ENCODE data around the gene PPP1R16B.
A peak's percentile ranks its signal among the peaks of the same experiment; 100 is the strongest.

The PPP1R16B gene

DNA sequence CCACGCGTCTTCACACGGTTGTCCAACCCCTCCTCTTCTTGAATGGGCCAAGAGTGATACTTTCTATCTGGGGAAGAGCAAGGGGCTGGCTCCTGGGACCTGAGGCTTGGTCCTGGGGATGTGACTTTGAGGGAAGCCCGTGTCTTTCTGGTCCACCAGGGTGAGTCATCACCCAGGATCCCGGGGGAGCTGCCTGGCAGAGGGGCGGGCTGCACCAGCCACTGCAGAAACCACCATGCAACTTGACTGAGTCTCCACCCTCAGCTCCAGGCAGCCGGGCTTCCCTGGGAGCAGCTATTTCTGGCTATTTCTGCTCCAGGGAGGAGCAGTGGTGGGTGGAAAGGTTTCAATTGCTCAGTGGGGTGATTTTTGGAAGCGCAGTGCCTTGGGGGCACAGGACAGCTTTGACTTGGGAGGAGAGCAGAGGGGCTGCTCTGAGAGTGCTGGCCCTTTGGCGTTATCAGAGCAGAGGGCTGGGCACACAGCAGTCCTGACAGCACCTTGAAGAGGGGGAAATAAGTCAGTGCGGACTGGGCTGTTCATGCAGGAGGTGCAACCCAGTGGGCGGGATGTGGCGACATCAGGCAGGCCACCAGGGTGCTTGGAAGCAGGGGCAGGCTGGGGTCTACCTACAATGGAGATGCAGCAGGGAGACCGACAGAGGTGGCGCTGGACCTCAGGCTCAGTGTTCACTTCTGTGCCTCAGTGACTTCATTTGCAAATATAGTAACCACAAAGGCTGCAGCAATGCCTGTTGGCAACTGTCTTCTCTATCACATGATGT lies 75.6 kb downstream of the PPP1R16B start:
- no peak for DNase-seq

DNA sequence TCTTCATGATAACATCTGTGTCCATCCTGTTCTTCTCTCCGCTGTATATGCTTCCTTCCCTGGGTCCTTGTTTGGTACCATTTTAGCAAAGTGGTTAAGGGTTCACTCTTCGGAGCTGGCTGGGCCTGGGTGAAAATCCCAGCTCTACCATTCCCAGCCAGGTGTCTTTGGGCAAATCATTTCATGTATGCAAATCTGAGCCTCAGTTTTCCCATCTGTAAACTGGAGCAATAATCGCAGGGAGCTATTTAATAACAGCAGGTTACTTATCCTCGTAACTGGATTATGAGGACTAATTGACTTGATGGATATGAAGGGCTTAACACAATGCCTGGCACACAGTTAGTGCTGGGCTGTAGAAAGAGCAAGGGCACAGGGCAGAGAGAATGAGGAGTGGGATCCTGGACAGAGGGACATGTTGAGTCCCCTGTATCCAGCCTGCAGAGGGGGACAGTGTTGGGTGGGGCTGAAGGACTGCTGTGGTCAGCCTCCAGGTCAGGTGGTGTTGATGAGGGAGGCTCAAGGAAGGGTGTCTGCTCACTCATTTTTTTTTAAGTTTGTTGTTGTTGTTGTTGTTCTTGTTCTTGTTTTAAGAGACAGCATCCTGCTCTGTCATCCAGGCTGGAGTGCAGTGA lies 76.4 kb downstream of the PPP1R16B start:
- DNase-seq: no peak

DNA sequence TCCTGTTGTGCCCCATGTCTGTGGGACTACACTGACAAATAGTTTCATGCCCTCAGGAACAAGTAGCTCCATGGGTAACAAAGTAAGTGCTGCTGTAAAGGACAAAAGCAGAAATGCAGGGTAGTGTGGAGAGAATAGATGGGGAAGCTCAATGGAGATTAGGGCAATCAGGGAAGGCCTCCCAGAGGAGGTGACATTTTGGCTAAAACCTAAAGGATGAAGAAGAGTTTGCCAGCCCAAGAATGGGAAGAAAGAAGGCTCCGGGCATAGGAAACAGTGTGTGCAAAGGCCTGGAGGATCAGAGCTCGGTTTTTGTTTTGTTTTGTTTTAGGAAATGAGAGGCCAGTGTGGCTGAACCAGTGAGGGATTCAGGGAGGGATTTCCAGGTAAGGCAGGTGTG lies 77.1 kb downstream of the PPP1R16B start:
- DNase-seq: no peak

DNA sequence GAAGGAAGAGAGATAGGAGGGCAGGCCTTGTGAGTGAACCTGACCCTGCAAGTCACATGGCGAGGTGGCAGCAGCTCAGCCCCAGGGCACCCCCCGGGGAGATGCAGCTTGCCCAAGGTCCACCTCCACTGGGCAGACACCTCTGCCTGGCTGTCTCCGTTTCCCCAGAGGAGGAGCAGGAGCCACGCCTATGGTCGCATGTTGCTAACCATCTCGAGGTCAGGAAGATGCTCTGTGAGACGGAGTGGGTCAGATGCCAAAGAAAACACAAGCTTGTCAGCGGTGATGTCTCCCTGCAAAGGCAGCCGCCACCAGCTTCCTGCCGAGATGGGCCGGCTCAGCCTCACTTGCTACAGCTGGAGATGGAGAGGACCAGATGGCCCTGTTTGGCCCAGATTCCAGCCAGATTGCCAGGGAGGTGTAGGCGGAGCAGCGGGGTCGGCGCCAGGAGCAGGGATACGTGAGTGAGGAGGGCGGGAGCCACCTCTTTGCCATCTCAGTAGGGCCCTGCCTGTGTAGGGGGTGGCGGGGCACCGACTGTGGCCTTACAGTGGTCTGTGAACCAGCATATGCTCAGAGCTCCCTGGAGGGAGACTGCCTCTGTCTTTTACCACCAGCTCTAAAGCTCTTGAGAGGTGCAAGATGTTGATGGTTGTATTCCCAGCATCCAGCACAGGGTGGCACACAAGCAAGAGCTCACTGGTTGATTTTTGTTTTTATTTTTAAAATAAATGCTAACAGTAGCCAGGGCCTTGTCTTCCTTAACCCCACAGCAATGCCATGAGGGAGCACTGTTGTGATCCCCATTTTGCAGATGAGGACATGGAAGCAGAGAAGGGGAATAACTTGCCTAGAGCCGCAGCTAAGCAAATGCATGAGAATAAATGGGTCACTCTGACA lies 77.8 kb downstream of the PPP1R16B start:
- no peak for DNase-seq

DNA sequence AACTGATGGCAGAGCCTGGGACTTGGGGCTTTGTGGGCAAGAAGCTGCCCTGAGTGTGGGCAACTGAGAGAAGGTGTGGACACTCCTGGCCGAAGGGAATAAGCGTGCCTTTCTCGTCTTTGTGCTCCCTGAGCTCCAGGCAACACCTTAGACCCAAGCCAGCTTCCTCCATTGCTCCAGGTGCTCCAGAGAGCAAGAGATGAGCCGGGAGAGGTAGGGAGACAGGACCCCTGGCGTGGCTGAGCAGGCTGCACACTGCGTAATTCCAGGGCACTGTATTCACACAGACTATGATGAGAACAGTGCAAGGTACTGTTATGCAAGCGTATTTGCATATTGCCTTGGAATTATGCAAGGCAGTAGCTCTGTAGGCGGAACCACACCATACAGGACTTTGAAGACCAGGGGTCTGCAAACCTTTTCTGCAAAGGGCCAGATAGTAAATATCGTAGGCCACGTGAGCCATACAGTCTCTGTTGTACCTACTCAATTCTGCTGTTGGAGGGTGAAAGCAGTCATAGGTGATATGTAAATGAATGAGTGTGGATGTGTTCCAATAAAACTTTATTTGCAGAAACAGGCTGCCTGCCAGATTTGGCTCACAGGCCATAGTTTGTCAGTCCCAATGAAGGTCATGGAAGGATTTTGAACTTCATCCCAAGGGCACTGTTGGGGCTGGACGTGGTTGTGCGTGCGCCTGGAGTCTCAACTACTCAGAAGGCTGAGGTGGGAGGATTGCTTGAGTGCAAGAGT lies 78.7 kb downstream of the PPP1R16B start:
- DNase-seq: no peak

DNA sequence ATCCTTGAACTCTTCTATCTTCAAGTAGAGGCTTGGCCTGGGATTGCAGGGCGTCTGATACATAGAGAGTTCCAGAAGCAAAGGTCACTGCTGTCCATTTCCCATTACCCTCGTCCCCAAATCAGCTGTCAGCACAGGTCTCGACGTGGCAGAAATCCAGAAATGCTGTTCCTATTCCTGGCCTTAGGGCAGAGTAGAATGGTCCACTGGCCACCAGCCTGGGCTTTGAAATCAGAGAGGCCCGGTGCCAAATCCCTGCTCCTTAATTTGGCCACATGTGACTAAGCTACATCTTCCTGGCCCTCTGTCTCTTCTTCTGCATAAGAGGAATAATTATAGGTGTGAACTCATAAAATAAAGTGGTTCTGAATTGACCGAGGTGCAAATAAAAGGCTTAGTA lies 79.9 kb downstream of the PPP1R16B start:
- no peak for DNase-seq

DNA sequence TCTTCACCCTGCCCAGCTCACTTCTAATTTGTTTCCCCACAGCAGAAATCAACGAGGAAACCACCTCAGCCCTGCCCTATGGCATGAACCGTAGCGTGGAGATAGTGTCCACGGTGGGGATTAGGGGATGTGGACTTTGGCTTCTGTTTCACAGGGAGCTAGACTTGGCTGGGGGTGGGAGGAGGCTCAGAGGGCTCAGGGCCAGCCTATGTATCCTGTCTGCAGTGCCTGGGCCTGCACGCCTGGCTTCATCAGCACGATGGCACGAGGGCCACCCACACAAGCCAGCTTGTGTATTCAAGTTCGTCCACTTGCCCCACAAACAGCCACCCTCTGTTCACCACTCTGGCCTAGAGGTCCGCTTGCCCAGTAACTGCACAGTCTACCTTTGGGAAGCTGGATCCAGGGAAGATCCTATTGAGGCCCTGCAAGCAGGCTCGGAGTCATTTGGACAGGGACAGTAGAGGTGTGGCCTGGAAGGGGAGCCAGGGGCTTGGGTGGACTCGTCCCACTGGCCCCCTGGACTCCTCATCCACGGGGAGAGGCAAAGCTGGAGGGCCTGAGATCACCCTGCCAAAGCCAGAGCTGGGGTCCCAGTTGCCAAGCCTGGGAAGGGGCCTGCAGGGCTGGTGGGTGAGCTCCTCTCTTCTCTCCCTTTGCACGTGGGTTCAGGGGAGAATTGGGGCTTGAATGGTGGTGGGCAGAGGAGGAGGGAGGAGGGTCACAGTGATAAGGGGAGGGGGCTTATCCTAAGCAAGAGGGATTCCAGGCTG lies 82.7 kb downstream of the PPP1R16B start:
- no peak for DNase-seq

DNA sequence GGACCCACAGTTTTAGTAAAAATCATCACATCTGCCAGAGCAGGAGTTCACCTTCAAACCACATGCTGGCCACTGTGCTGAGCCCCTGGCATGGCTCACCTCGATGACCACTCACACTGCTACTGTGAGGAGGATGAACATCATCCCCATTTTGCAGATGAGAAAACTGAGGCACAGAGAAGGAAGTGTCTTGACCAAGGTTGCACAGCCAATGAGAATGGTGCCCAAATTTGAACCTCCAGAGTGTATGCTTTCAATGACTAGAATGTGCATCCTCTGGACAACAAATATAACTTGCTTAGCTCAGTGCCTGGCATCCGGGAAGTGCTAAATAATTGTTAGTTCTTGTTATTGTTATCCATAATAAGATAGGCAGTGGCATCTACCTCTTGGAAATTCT lies 83.6 kb downstream of the PPP1R16B start:
- DNase-seq: no peak

DNA sequence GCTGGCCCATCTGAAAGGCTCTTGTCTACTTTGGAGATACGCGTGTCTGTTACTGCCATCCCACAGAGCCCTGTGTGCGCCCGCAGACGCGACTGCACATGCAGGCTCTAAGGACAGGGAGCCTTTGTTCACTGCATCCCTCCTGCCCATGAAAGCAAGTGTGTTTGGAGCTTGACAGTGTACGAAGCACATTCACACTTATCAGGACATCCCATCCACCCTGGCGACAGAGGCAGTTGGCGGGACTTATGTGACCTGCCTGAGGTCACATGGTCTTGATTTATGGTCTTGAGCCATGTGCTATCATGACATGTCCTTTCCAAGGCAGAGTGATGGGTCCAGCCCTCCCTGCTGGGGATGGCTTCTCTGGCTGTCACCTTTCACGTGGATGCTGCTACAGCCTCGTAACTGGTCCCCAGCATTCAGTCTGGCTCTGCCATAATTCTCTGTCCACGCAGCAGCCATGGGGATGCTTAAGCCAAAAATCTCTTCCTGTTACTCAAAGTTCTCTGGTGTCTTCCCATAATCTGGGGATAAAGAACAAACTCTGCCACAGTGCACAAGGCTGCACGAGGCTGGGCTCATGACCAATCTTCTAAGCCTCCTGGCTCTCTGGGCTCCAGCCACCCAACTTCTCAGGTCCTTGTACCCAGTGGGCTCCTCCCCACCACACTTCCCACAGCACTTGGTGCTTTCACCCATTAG lies 84.4 kb downstream of the PPP1R16B start:
- DNase-seq: no peak

DNA sequence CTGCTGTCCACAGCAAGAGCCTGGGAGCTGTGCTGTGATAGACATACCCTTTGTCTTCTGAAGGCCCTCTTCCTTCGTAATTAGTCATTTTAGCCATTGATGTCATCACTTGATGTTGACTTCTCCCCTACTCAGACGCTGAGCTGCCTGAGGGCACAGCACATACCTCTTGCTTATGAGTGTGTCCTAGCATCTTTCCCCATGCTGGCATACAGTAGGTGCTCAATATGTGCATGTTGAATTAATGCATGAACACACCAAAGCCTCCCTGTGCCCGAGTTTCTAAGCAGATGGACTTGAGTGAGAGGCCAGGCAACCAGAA lies 85.0 kb downstream of the PPP1R16B start:
- DNase-seq: peak in 1 of 5 donors; percentile 45

DNA sequence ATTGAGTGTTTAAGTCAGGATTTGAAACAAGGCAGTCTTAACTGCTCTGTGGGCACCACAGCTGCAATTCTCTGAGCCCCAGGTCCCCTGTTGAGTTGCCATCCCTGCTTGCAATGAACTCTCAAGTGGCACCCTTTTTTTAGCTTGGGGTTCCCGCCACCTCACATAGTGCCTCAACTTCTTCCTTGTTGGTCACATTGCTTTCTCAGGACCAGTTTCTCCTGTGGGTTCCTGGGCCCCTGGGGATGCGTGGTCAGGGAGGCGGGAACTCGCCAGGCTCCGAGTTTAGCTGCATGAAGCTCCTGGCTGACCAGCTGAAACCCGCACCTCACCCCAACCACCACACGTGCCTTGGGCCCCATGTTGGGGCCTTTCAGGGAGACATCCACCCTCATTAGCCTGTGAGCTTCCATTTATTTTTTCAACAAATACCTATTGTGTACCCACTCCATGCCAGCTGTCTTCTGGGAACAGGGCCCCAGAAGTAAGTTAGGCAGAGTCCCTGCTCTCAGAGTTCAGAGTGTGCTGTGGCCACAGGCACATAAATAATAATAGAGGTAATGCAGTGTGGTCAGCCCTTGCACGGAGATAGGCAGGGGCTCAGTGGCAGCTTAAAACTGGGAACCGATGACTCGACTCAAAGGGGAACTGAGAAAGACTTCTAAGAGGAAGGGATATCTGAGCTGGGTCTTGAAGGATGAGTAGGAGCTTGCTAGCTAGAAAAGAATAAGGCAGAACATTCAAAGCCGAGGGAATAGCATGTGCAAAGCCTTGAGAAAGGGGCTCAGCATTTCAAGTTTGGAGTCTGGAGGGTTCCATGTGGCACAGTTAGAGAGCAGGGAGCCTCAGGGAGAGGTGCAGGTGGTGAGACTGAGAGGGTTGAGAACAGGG lies 86.8 kb downstream of the PPP1R16B start:
- DNase-seq: no peak

DNA sequence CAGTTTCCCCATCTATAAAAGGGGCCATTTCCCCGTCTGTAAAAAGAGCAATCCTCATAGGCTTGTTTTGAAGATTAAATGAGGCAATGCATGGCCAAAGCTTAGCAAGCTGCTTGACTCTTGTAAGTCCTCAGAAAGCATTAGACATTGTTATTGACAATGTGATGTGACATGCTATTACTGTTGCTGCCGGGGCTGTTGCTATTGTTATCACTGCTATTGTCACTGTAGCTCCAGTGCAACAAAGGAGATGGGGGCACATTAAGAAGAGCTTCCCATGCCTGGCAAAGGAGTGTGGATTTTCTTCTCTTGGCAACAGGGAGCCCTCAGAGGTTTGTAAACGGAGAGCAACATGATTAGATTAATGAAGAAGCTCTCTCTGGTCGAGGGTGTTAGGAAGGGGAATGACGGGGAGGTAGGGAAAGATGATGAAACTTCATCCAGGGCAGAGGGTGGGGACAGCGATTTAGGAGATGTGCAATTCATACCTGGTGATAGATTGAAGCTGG lies 87.6 kb downstream of the PPP1R16B start:
- DNase-seq: no peak

DNA sequence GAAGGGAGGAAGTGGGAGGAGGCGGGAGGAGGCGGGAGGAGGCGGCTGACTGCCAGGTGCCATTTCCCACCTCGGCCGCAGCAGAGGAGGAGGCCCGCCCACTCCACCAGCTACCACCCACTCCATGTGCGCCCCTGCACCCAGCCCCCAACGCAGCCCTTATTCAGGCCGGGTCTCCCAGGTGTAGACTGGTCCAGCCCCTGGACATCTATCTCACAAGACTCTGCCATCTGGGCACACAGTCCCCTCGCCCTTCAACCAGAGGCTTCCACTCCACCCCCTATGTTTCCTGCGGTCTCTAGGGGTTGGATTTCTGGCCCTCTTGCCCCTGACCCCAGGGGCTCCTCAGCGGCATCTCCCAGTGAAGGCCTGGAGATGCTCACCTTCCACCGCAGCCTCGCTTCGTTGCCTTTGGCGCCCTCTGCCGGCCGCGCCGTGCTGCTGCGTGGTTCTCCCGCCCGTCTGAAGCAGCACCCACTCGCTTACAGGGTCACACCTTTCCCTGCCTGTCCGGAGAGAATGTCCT lies 88.1 kb downstream of the PPP1R16B start:
- peak; percentile 61 to 77 (median 74) for DNase-seq

DNA sequence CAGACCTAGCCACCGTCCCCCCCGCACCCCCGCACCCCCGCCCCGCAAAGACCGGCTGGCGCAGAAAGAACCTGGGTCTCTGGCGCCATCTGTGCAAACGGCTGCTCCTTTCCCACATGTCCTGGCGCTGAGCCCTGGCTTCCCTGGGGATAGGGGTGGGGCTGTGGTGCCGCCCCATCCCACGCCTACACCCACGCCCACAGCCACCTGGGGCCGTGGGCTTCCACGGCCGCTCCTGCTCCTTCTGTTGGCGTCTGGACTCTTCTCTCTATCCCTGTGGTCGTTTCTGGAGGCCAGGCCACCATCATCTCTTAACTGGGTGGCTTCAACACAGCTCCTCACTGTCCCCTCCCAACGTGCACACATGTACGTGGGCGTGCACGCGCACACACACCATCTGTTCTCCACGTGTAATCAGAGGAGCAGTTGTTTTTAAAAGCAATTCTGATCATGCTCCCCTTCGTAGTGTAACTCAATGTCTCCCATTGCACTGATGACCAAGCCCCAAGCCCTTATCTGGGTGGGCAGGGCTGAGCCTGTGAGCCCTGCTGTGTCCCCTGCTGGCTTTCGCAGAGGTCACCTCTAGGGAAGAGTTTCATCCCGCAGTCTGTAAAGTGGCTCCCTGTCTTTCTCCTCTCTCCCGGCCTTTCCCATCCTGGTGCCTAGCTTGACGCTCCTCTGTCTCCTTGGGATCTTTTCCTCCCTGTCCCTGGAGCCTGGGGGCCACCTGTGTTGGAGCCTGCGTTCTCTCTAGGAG lies 88.8 kb downstream of the PPP1R16B start:
- no peak for DNase-seq

DNA sequence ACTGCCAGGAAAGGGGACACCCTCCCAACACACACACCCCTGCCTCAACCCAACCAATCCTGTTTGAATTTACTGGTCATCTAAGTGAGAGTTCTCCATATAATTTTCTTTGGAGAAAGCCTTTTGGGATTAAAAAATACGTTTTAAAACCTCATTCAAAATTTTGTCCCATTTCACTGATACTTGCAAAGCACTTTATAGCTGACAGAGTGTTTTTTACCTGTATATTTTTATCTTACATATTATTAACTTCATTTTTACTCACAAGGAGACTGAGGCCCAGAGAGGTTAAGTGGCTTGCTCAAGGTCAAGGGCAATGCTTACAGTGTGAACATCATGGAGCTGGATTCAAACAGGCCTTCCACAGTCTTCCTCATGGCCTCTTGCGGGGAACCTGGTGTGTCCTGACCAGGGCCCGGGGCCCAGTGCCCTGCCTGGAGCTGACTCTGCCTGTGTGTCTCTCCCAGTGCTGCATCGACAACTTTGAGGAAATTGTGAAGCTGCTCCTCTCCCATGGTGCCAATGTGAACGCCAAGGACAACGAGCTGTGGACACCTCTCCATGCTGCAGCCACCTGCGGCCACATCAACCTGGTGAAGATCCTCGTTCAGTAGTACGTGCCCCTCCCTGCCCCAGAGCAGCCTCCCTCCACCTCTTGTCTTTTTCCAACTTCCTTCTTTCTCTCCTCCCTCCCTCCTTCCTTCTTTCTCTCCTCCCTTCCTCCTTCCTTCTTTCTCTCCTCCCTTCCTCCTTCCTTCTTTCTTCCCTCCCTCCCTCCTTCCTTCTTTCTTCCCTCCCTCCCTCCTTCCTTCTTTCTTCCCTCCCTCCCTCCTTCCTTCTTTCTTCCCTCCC lies 89.8 kb downstream of the PPP1R16B start:
- DNase-seq: no peak

DNA sequence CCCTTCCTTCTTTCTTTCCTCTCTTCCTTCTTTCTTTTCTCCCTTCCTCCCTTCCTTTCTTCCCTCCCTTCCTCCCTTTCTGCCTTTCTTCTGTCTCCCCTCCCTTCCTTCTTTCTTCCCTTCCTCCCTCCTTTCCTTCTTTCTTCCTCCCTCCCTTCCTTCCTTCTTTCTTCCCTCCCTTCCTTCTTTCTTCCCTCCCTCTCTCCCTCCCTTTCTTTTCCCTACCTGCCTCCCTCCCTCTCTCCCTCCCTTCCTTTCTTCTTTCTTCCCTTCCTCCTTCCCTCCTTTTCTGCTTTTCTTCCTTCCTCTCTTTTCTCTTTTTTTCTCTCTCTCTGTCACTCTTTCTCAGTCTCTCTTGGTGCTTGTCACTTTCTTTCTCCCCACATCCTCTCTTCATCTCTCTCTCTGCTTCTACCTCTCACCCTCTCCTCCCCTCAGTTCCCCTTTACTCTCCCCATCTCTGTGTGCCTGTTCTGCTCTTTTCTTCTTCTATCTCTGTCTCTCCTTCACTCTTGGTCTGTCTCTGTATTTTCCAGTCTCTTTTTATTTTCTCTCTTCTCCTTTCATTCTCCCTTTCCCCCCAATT lies 90.6 kb downstream of the PPP1R16B start:
- no peak for DNase-seq

DNA sequence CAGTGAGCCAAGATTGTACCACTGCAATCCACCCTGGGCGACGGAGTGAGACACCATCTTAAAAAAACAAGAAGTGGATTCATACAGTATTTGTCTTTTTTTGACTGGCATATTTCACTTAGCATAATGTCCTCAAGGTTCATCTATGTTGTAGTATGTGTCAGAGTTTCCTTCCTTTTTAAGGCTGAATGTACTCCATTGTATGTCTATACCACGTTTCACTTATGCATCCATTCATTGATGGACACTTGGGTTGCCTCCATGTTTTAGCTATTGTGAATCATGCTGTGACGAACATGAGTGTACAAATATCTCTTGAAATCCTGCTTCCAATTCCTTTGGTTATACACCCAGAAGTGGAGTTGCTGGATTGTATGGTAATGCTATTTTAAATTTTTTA lies 91.8 kb downstream of the PPP1R16B start:
- no peak for DNase-seq

DNA sequence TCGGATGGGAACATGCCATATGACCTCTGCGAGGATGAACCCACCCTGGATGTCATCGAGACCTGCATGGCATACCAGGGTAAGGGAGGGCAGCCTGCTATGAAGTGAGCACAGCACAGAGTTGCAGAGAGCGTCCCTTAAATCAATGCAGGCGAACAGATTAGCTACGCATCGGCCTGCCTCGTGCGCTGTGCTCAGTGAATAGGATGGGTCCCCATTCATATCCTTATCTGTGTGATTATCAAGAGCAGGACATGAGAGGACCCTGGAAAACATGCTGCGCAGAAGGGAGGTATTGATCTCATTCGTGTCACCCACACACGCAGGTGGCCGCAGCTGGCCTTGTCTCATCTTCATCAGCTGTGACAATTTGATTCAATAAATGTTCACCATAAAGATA lies 95.1 kb downstream of the PPP1R16B start:
- no peak for DNase-seq
